SJSA1 (cell line): ENCODE results near the gene TMEM87A. TPM values are rescaled to one million over a fixed set of nuclear protein-coding genes. Genes with fewer than 3 reads are reported as not detected.
"Not testable (repeated sequence)": the region's sequence is repeated elsewhere in the genome, so short reads cannot be mapped to it uniquely, and the experiment has no call there.

Source experiments
- DNase-seq, 2 experiments: peaks; one replicate each; pipeline ENCODE4 v3.0.0-alpha.2; 2015 to 2020; ENCODE audit warnings: low spot score in 2 of 2, low read depth in 1 of 2
- H3K27ac ChIP-seq: fragments of 250-450 bp; sonication (Bioruptor Pico); 2 replicates; pipeline ENCODE4 v1.5.1; 2020; ENCODE audit warnings: mild to moderate bottlenecking, moderate library complexity
- H3K27me3 ChIP-seq: fragments of 250-450 bp; sonication (Bioruptor Pico); replicated peaks from 2 replicates; pipeline ENCODE4 v1.5.1; 2020; ENCODE audit warnings: mild to moderate bottlenecking, moderate library complexity
- H3K36me3 ChIP-seq: fragments of 250-450 bp; sonication (Bioruptor Pico); 2 replicates; pipeline ENCODE4 v1.5.1; 2020; ENCODE audit warnings: mild to moderate bottlenecking
- H3K4me1 ChIP-seq: fragments of 250-450 bp; sonication (Bioruptor Pico); replicated peaks from 2 replicates; pipeline ENCODE4 v1.6.1; 2021; ENCODE audit warnings: mild to moderate bottlenecking
- H3K4me3 ChIP-seq: fragments of 250-450 bp; sonication (Bioruptor Pico); 2 replicates; pipeline ENCODE4 v1.5.1; 2020; ENCODE audit warnings: mild to moderate bottlenecking
- H3K9me3 ChIP-seq: fragments of 250-450 bp; sonication (Bioruptor Pico); replicated peaks from 2 replicates; pipeline ENCODE4 v1.5.1; 2020; ENCODE audit warnings: mild to moderate bottlenecking
- total RNA-seq: library from RNA; depleted of rRNA; stranded (reverse); fragments of >200 nt; shearing (Covaris generic); gene quantifications from 2 replicates; pipeline ENCODE4 v1.2.3, GENCODE V29; 2014; rRNA removed

The TMEM87A gene, protein sequence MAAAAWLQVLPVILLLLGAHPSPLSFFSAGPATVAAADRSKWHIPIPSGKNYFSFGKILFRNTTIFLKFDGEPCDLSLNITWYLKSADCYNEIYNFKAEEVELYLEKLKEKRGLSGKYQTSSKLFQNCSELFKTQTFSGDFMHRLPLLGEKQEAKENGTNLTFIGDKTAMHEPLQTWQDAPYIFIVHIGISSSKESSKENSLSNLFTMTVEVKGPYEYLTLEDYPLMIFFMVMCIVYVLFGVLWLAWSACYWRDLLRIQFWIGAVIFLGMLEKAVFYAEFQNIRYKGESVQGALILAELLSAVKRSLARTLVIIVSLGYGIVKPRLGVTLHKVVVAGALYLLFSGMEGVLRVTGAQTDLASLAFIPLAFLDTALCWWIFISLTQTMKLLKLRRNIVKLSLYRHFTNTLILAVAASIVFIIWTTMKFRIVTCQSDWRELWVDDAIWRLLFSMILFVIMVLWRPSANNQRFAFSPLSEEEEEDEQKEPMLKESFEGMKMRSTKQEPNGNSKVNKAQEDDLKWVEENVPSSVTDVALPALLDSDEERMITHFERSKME
- total RNA-seq, result 74.9 and 77.0 TPM in 2 replicates

DNA sequence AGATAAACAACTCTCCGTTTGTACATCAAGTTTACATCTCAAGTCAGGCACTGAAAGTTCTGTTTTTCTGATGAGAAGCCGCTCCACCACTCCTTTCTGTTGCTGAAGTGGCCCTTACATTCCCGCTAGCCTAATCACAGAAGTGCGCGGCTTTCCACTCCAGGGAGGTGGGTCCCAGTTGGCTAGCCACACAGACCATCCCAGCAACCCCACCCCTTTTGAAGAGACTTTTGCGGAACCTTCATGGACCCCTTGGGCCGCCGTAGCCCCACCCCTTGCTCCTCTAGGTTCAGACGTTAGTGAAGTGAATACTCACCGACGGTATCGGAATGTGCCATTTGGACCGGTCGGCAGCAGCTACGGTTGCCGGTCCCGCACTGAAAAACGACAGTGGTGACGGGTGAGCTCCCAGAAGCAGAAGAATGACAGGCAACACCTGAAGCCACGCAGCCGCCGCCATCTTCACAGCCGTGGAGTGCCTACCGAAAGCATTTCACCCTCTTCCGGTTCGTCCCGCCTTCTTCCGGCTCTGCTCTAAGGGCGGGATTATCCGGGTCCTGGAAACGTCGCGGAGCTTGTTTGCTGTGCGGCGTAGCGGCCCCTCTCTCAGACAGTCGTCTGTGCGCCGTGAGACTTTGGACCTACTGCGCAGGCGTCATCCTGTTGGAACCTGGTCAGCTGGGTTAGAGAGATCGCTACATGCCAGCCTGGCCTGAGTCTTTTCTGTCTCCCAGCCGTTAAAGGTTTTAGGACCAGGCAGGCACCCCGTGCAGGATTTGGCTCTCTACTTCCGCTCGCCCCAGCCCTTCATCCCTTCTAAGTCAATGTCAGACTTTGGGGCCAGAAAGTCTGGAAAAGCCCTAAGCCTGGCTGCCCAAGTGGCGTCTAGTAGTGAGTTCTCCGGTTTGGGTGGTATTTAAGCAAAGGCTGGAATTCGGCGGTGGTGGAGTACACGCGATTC, at the start of gene TMEM87A, which contains the start of gene GANC:
TSS of gene TMEM87A (minus strand) at position 495 of the 961 bp plus-strand sequence. CDS start at position 460, 35 bp downstream.
TSS of gene GANC (plus strand) at position 263 of the 961 bp plus-strand sequence. CDS start 1,281 bp downstream, outside the sequence.
- H3K27ac ChIP-seq, result peak within 1 kb of the TSS; percentile 89
- peaks cover 27% of the 10 kb centered on the region for H3K4me1 ChIP-seq
- peak within 1 kb of the TSS; percentile 73 for H3K4me3 ChIP-seq
- H3K9me3 ChIP-seq, result no peaks in the 10 kb centered on the region
- no peaks in the 10 kb centered on the region for H3K27me3 ChIP-seq
- H3K36me3 ChIP-seq, result peaks cover 16% of the 10 kb centered on the region
- peak; percentile 99 for DNase-seq

DNA sequence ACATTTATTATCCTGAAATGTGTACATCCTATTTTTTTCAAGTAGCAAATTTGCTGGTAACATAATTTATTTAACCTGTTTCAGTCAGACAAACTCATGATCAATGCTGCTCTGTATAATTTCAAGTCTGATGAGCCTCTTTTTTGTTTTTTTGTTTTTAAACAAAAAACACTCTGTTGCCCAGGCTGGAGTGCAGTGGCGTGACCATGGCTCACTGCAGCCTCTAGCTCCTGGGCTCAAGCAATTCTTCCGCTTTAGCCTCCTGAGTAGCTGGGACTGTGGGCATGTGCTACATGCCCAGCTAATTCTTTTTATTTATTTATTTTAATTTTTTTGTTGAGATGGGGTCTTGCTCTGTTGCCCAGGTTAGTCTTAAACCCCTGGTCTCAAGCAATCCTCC, 46.0 kb upstream of the TMEM87A start:
- H3K27me3 ChIP-seq, result no peaks in the 10 kb centered on the region
- no peaks in the 10 kb centered on the region for H3K9me3 ChIP-seq

DNA sequence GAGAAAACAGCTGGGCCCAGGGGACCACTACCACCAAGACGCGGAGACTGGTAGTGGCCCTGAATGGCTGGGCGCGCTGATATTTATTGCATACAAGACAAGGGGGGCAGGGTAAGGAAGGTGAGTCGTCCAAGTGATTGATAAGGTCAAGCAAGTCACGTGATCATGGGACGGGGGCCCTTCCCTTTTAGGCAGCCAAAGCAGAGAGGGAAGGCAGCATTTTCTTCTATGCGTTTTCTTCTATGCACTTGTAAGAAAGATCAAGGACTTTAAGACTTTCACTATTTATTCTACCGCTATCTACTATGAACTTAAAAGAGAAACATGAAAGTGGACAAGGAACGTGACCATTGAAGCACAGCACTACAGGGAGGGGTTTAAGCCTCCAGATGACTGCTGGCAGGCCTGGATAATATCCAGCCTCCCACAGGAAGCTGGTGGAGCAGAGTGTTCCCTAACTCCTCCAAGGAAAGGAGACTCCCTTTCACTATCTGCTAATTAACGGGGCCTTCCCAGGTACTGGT, 43.1 kb upstream of the TMEM87A start:
- not testable (repeated sequence) for H3K36me3 ChIP-seq, H3K9me3 ChIP-seq, DNase-seq, H3K27ac ChIP-seq, H3K4me1 ChIP-seq, H3K27me3 ChIP-seq, H3K4me3 ChIP-seq

More for the DNA sequence above, 46.0 kb upstream of the TMEM87A start:
- peaks cover 3% of the 10 kb centered on the region for H3K4me1 ChIP-seq
- no peak for DNase-seq
- no peak overlapping the region for H3K27ac ChIP-seq
- 0 out of 2 replicates have a peak, but pooled peaks cover 3% of the 10 kb centered on the region for H3K36me3 ChIP-seq
- H3K4me3 ChIP-seq, result no peak overlapping the region

DNA sequence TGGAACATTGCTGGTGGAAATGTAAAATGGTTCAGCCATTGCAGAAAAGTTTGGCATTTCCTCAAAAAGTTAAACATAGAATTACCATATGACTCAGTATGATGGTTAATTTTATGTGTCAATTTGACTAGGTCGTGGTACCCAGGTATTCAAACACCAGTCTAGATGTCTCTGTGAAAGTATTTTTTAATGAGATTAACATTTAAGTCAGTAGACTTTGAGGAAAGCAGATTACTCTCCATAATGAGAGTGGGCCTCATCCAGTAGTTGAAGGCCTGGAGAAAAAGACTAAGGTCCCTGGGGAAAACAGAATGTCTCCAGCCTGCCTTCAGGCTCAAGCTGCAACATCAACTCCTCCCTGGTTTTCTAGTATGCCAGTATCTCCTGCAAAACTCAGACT, 42.3 kb upstream of the TMEM87A start:
- Histone ChIP-seq H3K4me3 (no peak overlapping the region), H3K36me3 (peaks cover 7% of the 10 kb centered on the region), H3K27ac (no peak overlapping the region), H3K4me1 (no peaks in the 10 kb centered on the region), H3K9me3 (no peaks in the 10 kb centered on the region), H3K27me3 (no peaks in the 10 kb centered on the region)
- DNase-seq, result no peak

DNA sequence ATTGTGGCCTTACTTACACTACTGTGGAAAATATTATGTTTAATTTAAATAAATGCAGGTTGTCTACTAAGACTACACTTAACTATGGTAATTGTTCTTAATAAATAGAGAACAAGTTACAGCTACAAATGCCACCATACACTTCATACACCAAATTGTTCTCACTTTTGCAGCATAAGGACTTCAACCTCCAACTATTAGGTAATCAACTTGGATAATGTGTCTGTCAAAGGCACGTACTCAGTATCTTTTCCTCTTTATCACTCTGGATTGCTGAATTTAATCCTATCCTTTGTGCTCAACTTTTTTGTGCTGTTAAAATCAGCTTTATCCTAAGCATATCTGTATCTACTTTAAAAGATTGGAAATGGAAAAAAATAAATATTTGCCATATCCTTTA, 41.6 kb upstream of the TMEM87A start:
- Histone ChIP-seq H3K27me3 (no peaks in the 10 kb centered on the region), H3K36me3 (peaks cover 7% of the 10 kb centered on the region), H3K9me3 (no peaks in the 10 kb centered on the region), H3K4me3 (no peak overlapping the region), H3K27ac (no peak overlapping the region), H3K4me1 (no peaks in the 10 kb centered on the region)
- no peak for DNase-seq

DNA sequence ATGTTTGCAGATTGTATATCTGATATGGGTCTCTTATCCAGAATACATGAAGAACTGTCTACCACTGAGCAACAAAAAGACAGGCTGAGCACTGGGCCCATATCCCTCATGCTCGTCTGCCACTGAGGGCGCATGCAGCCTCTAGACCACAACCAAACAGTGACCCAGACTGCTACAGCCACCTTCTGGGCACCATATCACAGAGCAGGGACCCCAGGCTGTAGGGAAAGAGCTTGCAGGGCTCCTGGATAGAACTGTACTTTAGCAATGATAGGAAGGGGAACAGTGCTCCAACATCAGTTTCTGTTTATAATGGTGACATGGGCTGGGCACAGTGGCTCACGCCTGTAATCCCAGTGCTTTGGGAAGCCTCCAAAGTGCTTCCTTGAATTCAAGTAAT, 40.2 kb upstream of the TMEM87A start:
- Histone ChIP-seq H3K9me3 (no peaks in the 10 kb centered on the region), H3K4me1 (no peaks in the 10 kb centered on the region), H3K36me3 (peaks cover 7% of the 10 kb centered on the region), H3K27me3 (no peaks in the 10 kb centered on the region), H3K27ac (no peak overlapping the region), H3K4me3 (no peak overlapping the region)
- no peak for DNase-seq

DNA sequence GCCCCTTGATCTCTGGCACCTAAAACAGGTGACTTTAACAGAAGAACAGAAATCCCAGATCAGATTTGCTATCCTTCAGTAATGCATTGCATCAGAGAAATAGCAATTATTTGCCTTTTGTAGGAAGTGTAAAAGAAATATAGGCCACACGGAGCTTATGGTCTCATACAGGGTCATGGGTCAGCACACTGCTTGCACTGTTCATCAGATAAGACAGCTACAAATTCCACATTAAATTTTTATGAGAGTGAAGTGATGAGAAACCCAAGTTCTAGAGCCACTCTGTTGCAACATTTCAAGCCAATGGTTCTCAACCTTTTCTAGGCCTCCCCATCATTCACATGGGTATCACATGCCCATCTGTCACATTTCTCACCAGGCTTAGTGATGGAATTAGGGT, 33.4 kb upstream of the TMEM87A start:
- H3K27me3 ChIP-seq, result no peaks in the 10 kb centered on the region
- no peak for DNase-seq

DNA sequence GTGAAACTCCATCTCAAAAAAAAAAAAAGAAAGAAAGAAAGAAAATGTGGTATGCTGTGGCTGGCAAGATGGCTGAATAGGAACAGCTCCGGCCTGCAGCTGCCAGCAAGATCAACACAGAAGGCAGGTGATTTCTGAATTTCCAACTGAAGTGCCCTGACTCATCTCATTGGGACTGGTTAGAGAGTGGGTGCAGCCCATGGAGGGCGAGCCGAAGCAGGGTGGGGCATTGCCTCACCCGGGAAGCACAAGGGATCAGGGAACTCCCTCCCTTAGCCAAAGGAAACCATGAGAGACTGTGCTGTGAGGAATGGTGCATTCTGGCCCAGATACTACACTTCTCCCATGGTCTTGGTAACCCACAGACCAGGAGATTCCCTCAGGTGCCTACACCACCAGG, 27.8 kb upstream of the TMEM87A start:
- not testable (repeated sequence) for H3K27ac ChIP-seq, H3K36me3 ChIP-seq, DNase-seq, H3K9me3 ChIP-seq, H3K27me3 ChIP-seq, H3K4me1 ChIP-seq, H3K4me3 ChIP-seq

More for the DNA sequence above, 33.4 kb upstream of the TMEM87A start:
- H3K4me3 ChIP-seq, result no peak overlapping the region
- H3K36me3 ChIP-seq, result peaks cover 7% of the 10 kb centered on the region
- no peak overlapping the region for H3K27ac ChIP-seq
- no peaks in the 10 kb centered on the region for H3K4me1 ChIP-seq
- H3K9me3 ChIP-seq, result no peaks in the 10 kb centered on the region

DNA sequence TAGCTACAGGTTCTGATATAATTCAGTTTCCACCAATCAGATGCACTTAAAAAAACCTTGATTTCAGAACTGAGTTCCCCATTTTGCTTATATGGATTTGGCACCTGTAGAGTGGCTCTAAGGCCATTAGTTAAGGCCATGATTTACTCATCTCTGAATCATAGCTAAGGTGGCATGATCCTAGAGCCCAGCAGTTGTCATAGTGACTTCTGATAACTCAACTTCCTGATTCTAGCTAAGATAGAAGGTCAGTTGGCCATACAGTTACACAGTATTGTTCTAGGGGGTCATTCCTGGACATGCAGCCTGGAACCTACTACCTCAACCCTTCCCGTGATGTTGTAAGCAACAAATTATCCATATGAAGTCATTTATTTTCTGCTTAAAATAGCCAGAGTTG, 15.9 kb upstream of the TMEM87A start:
- H3K27ac ChIP-seq, result no peak overlapping the region
- no peak overlapping the region for H3K4me3 ChIP-seq
- H3K9me3 ChIP-seq, result no peaks in the 10 kb centered on the region
- peaks cover 8% of the 10 kb centered on the region for H3K36me3 ChIP-seq
- no peaks in the 10 kb centered on the region for H3K27me3 ChIP-seq
- DNase-seq, result no peak
- H3K4me1 ChIP-seq, result no peaks in the 10 kb centered on the region

DNA sequence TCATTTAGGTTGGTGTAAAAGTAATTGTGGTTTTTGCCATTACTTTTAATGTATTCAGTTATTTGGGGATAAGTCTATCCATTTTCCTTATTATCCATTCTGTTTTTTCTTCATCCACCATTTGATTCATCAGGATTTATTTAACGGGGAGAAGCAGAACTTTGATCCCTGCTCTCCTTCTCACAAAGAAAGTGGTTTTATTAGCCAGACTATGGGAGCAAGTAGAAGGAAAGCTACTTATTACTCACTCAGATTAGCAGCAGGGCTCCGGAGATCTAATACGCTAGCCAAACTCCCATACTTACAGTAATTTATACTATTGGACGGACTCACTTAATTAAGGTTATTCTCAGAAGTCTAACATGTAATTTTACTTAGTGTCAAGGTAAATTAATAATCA, 14.7 kb upstream of the TMEM87A start:
- no peak overlapping the region for H3K4me3 ChIP-seq
- DNase-seq, result no peak
- peaks cover 8% of the 10 kb centered on the region for H3K36me3 ChIP-seq
- H3K4me1 ChIP-seq, result no peaks in the 10 kb centered on the region
- H3K9me3 ChIP-seq, result no peaks in the 10 kb centered on the region
- H3K27ac ChIP-seq, result no peak overlapping the region
- no peaks in the 10 kb centered on the region for H3K27me3 ChIP-seq

DNA sequence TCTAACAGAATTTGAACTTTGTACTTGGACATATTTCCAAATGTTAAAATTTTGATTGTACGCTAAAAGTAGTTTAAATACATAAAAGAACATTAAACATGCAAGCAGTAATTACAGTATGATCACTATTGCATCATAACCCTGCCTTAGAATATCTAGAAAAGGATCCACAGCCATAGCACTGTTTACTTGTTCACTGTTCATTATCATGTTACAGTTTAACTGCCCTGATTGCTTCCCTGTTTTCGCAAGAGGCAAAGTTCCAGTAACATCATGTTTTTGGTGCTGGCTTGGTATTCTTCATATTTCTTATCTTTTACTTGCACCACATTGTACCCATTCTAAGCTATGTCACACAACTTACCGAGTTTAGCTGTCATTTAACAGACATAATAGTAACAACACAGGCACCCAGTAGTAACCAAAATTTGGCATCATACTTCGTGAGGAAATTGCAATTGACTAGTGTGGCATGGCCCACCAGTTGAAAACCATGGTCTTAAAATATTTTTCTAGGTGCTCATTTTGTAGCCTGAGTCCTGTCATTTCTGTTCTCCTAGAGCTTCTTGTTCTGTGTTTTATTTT, 13.3 kb upstream of the TMEM87A start:
- no peaks in the 10 kb centered on the region for H3K4me1 ChIP-seq
- peaks cover 5% of the 10 kb centered on the region for H3K36me3 ChIP-seq
- H3K27me3 ChIP-seq, result no peaks in the 10 kb centered on the region
- no peak overlapping the region for H3K4me3 ChIP-seq
- no peaks in the 10 kb centered on the region for H3K9me3 ChIP-seq
- H3K27ac ChIP-seq, result no peak overlapping the region
- no peak for DNase-seq

DNA sequence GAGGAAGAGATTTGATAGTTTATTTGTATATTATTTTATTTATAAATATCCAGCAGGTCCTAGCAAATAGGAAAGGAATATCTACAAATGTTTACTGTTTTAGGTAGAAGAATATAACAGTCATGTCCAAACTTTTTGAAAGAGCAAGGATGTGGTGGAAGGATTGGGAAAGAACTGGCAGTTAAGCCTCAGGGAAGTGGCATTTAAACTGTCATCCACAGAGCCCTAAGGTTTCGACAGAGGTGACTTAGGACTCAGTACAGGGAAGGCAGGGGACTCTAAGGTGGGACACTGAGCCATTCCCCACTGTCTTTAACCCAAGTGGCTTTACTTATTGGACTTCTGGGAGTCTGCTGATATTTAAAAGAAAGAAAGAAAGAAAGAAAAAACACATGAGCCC, 11.8 kb upstream of the TMEM87A start:
- no peaks in the 10 kb centered on the region for H3K9me3 ChIP-seq
- no peak for DNase-seq

DNA sequence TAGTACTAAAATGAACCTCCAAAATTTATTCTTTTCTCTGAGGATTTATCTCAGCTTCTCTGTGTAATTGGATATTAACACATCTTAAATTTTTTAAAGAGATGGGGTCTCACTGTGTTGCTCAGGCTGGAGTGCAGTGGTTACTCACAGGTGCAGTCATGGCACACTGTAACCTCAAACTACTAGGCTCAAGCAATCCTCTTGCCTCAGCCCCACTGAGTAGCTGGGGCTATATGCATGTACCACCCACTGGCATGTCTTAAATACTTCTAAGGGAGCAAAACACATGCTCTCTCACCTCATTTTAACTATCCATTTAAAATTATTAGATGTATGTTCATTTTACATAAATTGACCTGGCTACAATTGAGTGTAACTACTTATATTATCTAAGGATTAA, 11.3 kb upstream of the TMEM87A start:
- Histone ChIP-seq H3K27ac (no peak overlapping the region), H3K27me3 (no peaks in the 10 kb centered on the region), H3K9me3 (no peaks in the 10 kb centered on the region), H3K36me3 (peaks cover 12% of the 10 kb centered on the region), H3K4me1 (no peaks in the 10 kb centered on the region), H3K4me3 (no peak overlapping the region)
- DNase-seq, result no peak

More for the DNA sequence above, 11.8 kb upstream of the TMEM87A start:
- no peaks in the 10 kb centered on the region for H3K4me1 ChIP-seq
- no peak overlapping the region for H3K4me3 ChIP-seq
- H3K27ac ChIP-seq, result no peak overlapping the region
- no peaks in the 10 kb centered on the region for H3K27me3 ChIP-seq
- H3K36me3 ChIP-seq, result peaks cover 9% of the 10 kb centered on the region
